Endodermal cell (in vitro differentiated cells): ENCODE data around the gene WHRN. TPM values are rescaled to one million over a fixed set of nuclear protein-coding genes. Genes with fewer than 3 reads are reported as not detected.

Experiments used
- DNase-seq: peaks from one replicate; pipeline ENCODE4 v3.0.0-alpha.2; 2017
- H3K27ac ChIP-seq: 2 replicates; pipeline ENCODE4 v1.5.1; 2013; ENCODE audit warnings: mild to moderate bottlenecking, low read depth, low read length, moderate library complexity
- H3K27me3 ChIP-seq: 2 replicates; pipeline ENCODE4 v1.6.1; 2013; ENCODE audit warnings: mild to moderate bottlenecking, low read length, moderate library complexity; ENCODE audit not compliant: insufficient read depth, control insufficient read depth, poor library complexity, severe bottlenecking
- H3K36me3 ChIP-seq: 2 replicates; pipeline ENCODE4 v1.7.0; 2013; ENCODE audit warnings: mild to moderate bottlenecking, low read length, moderate library complexity; ENCODE audit not compliant: control insufficient read depth, insufficient read depth
- H3K4me1 ChIP-seq: one replicate; pipeline ENCODE4 v1.7.0; 2013; ENCODE audit warnings: low read length; ENCODE audit not compliant: control insufficient read depth, insufficient read depth
- H3K4me3 ChIP-seq: 2 replicates; pipeline ENCODE4 v1.5.1; 2013; ENCODE audit warnings: mild to moderate bottlenecking, low read length, moderate library complexity
- H3K9ac ChIP-seq: 2 replicates; pipeline ENCODE4 v1.6.1; 2013; ENCODE audit warnings: mild to moderate bottlenecking, low read length, moderate library complexity; ENCODE audit not compliant: poor library complexity, severe bottlenecking; ENCODE audit errors: extremely low read depth
- H3K9me3 ChIP-seq: 2 replicates; pipeline ENCODE4 v1.6.1; 2013; ENCODE audit warnings: mild to moderate bottlenecking, low read length, moderate library complexity; ENCODE audit not compliant: control insufficient read depth
- H3K27ac Mint-ChIP-seq: 2 replicates; pipeline ENCODE4 v1.8.0; 2020; ENCODE audit warnings: mixed read lengths
- H3K27me3 Mint-ChIP-seq: 2 replicates; pipeline ENCODE4 v1.8.0; 2021; ENCODE audit warnings: mild to moderate bottlenecking, mixed read lengths; ENCODE audit not compliant: insufficient read depth
- H3K36me3 Mint-ChIP-seq: 2 replicates; pipeline ENCODE4 v1.8.0; 2020; ENCODE audit warnings: low read depth, mixed read lengths
- H3K4me1 Mint-ChIP-seq: 2 replicates; pipeline ENCODE4 v1.8.0; 2020; ENCODE audit warnings: mixed read lengths
- H3K4me3 Mint-ChIP-seq: 2 replicates; pipeline ENCODE4 v1.8.0; 2020; ENCODE audit warnings: mild to moderate bottlenecking, moderate library complexity, mixed read lengths
- H3K9me3 Mint-ChIP-seq: 2 replicates; pipeline ENCODE4 v1.8.0; 2020; ENCODE audit warnings: mild to moderate bottlenecking, mixed read lengths
- CTCF ChIP-seq: fragments of 200-600 bp; sonication (generic); conservative IDR thresholded peaks from 2 replicates; pipeline ENCODE4 v1.5.0; 2021; ENCODE audit warnings: antibody characterized with exemption, mild to moderate bottlenecking
- WGBS, 2 experiments: methylation state at CpG; one replicate each; pipeline versions ENCODE4 v1.1.5 to v1.1.7; 2013; ENCODE audit warnings: missing lambda C conversion rate in 2 of 2, mixed read lengths in 1 of 2; ENCODE audit not compliant: insufficient coverage in 1 of 2, insufficient read length in 1 of 2; 5-methylcytosine and 5-hydroxymethylcytosine counted together
- total RNA-seq, 2 donors: library from RNA; stranded (reverse); fragmentation: NEBNext Ultra II Directional in 1 of 2; extraction: Animal tissue kit (Norgen Biotek cat#: 25700) in 1 of 2; gene quantifications; 2 replicates in 1 of 2; 3 replicates in 1 of 2; pipeline ENCODE4 v1.2.1, GENCODE V29; 2021

WHRN gene
- total RNA-seq, 2 donors from 2014 or later: 7.0 to 12.8 TPM

GRCh38 chr9:114478871-114479270 is 26.4 kb downstream of the WHRN start:
- H3K4me1 Mint-ChIP-seq: peaks cover 2% of the 10 kb centered on the region
- no peak for DNase-seq
- H3K27me3 Mint-ChIP-seq: no peaks in the 10 kb centered on the region
- no peaks in the 10 kb centered on the region for H3K36me3 Mint-ChIP-seq
- Histone ChIP-seq H3K27ac (no peak overlapping the region), H3K27me3 (no peaks in the 10 kb centered on the region), H3K4me1 (no peaks in the 10 kb centered on the region), H3K36me3 (no peaks in the 10 kb centered on the region), H3K9ac (no peak overlapping the region), H3K9me3 (no peaks in the 10 kb centered on the region), H3K4me3 (no peak overlapping the region)
- no peak overlapping the region for H3K27ac Mint-ChIP-seq
- H3K4me3 Mint-ChIP-seq: no peak overlapping the region
- 90 to 92% methylated on average over 5 to 6 of the region's 6 CpGs for WGBS, 2 experiments
- no peaks in the 10 kb centered on the region for H3K9me3 Mint-ChIP-seq
- TF ChIP-seq CTCF: no peak

- Mint-ChIP-seq H3K9me3 (no peaks in the 10 kb centered on the region), H3K36me3 (no peaks in the 10 kb centered on the region), H3K4me1 (peaks cover 2% of the 10 kb centered on the region), H3K27ac (no peak overlapping the region), H3K4me3 (no peak overlapping the region), H3K27me3 (no peaks in the 10 kb centered on the region)
- H3K4me3 ChIP-seq: no peak overlapping the region
- WGBS, 2 experiments: 94 to 100% methylated on average over 4 to 11 of the region's 11 CpGs
- H3K27me3 ChIP-seq: no peaks in the 10 kb centered on the region
- H3K36me3 ChIP-seq: no peaks in the 10 kb centered on the region
- H3K9me3 ChIP-seq: no peaks in the 10 kb centered on the region
- no peak for TF ChIP-seq CTCF
- no peak for DNase-seq
- no peaks in the 10 kb centered on the region for H3K4me1 ChIP-seq
- no peak overlapping the region for H3K27ac ChIP-seq
- H3K9ac ChIP-seq: no peak overlapping the region
Observed at GRCh38 chr9:114478459-114478858, 26.8 kb downstream of the WHRN start.

- no peak overlapping the region for H3K9ac ChIP-seq
- TF ChIP-seq CTCF: no peak
- H3K4me1 ChIP-seq: no peaks in the 10 kb centered on the region
- Mint-ChIP-seq H3K4me1 (peaks cover 2% of the 10 kb centered on the region), H3K4me3 (no peak overlapping the region), H3K27ac (no peak overlapping the region), H3K9me3 (no peaks in the 10 kb centered on the region), H3K36me3 (no peaks in the 10 kb centered on the region), H3K27me3 (no peaks in the 10 kb centered on the region)
- no peaks in the 10 kb centered on the region for H3K27me3 ChIP-seq
- 90 to 100% methylated on average over 1 to 3 of the region's 3 CpGs for WGBS, 2 experiments
- peak; percentile 63 for DNase-seq
- no peaks in the 10 kb centered on the region for H3K36me3 ChIP-seq
- no peaks in the 10 kb centered on the region for H3K9me3 ChIP-seq
- H3K4me3 ChIP-seq: no peak overlapping the region
- H3K27ac ChIP-seq: no peak overlapping the region
Observed at GRCh38 chr9:114477642-114478041, 27.6 kb downstream of the WHRN start.
